Fibroblast of villous mesenchyme (primary cell): Measurements from ENCODE around the gene INAVA. TPM values are rescaled to one million over a fixed set of nuclear protein-coding genes. Genes with fewer than 3 reads are reported as not detected.
"Not testable (repeated sequence)": the region's sequence is repeated elsewhere in the genome, so short reads cannot be mapped to it uniquely, and the experiment has no call there.

Experiments
- DNase-seq: peaks from one replicate; pipeline ENCODE4 v3.0.0-alpha.2; 2010; ENCODE audit warnings: low read depth
- H3K4me3 ChIP-seq: 2 replicates; pipeline ENCODE4 v1.5.1; 2011; ENCODE audit warnings: low read depth, mild to moderate bottlenecking, low read length
- CTCF ChIP-seq: IDR thresholded peaks from 2 replicates; pipeline ENCODE4 v1.5.1; 2012; ENCODE audit warnings: low read depth, mild to moderate bottlenecking, low read length; ENCODE audit not compliant: insufficient read depth
- total RNA-seq: library from RNA; depleted of rRNA; stranded (reverse); fragments of >200 nt; gene quantifications from 2 replicates; pipeline ENCODE4 v1.2.3, GENCODE V29; 2012

The INAVA gene
- total RNA-seq, 1 donor, result not detected

DNA sequence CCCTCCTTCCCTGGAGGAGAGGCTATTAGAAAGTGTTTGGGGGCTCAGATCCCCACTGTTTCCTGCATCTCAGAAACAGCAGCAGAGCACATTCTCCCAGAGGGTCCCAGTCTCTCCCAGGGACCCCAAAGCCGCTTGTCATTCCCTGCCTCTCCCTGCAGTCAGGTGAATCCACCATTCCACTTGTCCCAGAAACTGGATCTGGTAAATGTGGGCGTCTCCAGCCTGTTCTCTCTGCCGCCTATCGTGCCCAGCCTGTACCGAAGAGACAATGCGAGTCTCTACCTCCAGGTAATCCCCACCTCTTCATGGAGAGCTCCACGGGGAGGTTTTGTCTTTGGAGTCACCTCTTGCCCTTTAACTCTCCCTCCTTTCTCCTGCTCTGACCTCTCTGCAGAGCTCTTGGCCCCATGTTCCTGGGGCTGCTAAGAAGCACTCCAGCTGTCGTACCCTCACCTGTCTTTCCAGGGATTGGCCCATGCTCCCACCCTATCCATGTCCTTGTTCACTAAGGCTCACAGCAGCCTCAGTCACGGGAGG, 26.9 kb downstream of the INAVA start:
- no peak overlapping the region for H3K4me3 ChIP-seq
- no peak for TF ChIP-seq CTCF
- DNase-seq, result no peak

DNA sequence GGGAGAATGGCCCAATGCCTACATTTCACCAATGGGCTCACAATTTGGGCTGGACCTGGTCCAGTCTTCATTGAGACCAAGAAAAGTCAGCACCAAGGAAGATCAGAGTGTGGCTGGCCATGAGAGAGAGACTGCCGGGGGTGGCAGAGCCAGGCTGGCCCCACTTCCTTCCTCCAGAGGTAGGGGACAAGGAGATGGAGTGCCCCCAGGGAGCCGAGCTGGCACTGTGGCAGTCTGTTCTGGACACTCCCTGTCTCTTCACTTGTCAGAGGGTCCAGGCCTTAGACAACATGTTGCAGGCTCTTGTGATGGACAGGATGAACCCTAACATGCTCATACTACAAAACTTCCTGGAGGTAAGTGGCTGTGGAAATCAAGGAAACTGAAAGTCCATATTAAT, 27.7 kb downstream of the INAVA start:
- no peak overlapping the region for H3K4me3 ChIP-seq
- no peak for DNase-seq
- TF ChIP-seq CTCF, result no peak

DNA sequence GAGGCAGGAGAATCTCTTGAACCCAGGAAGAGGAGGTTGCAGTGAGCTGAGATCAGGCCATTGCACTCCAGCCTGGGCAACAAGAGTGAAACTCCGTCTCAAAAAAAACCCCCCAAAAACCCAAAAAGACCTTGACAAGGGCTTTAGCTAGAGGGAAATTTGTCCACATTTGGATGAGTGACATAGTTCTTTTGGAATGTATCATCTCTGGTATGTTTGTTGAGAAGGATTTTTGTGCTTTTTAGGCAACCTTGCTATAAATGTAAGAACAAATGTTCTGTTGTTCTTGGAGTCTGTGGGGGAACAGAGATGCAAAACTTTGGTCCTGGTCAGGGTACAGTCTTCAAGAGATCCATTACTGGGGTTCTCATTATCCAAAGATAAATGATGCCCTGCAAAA, 28.9 kb downstream of the INAVA start:
- DNase-seq, result no peak
- no peak for TF ChIP-seq CTCF
- no peak overlapping the region for H3K4me3 ChIP-seq

GRCh38 chr1:200925831-200926230, 31.1 kb downstream of the INAVA start:
- no peak for DNase-seq
- H3K4me3 ChIP-seq, result no peak overlapping the region
- no peak for TF ChIP-seq CTCF

GRCh38 chr1:200929530-200930278, 35.0 kb downstream of the INAVA start:
- TF ChIP-seq CTCF, result no peak
- DNase-seq, result no peak
- no peak overlapping the region for H3K4me3 ChIP-seq

GRCh38 chr1:200930285-200930684, 35.6 kb downstream of the INAVA start:
- H3K4me3 ChIP-seq, DNase-seq: not testable (repeated sequence)

DNA sequence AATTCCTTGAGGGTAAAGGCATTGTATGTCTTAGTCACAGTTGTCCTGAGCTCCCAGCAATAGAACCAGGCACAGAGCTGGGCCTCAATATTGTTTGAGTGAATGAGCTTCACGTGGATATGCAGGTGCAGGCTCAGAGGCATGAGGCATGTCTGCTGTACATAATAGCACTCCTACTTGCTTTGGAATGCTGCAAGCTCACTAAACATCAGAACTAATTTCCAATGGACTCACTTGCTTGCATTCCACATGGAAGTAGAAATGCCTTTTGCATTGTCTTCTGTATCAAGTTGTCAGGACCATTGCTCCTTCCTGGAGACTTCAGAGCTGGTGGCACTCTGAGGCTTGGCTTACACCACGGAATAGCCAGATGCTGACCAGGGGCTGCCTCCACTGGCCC, 37.1 kb downstream of the INAVA start:
- no peak for DNase-seq
- no peak for TF ChIP-seq CTCF
- H3K4me3 ChIP-seq, result no peak overlapping the region
